K562 (cell line): ENCODE results near the gene PAFAH1B1.
"Not testable (repeated sequence)": the region's sequence is repeated elsewhere in the genome, so short reads cannot be mapped to it uniquely, and the experiment has no call there.

Experiments used
- ARID2 ChIP-seq: fragments of 450-650 bp; IDR thresholded peaks from 2 replicates; pipeline ENCODE4 v1.6.1; 2017; ENCODE audit warnings: antibody characterized with exemption, mild to moderate bottlenecking
- CREB1 ChIP-seq, 2 experiments: sonication (generic) in 1 of 2; formaldehyde crosslinking in 1 of 2; IDR thresholded peaks; 2 replicates each; pipeline versions ENCODE4 v1.6.1 to v1.8.0; 2012 to 2022; ENCODE audit warnings: inconsistent platforms in 1 of 2, mild to moderate bottlenecking in 1 of 2, missing genetic modification reagents in 1 of 2, moderate library complexity in 1 of 2
- CTCF ChIP-seq, 3 experiments: IDR thresholded peaks in 2 of 3; conservative IDR thresholded peaks in 1 of 3; 2 replicates each; pipeline ENCODE4 v1.5.1; 2011 to 2012; ENCODE audit warnings: low read length in 3 of 3, mild to moderate bottlenecking in 3 of 3, control low read depth in 2 of 3, improper control_type of control experiment in 1 of 3, inconsistent platforms in 1 of 3, low read depth in 1 of 3, mixed read lengths in 1 of 3, moderate library complexity in 1 of 3; ENCODE audit not compliant: insufficient read depth in 2 of 3
- MYC ChIP-seq, 2 experiments: fragments of 250-450 bp in 1 of 2; sonication (Bioruptor Pico) in 1 of 2; IDR thresholded peaks; 2 replicates each; pipeline versions ENCODE4 v1.5.1 to v1.6.1; 2012 to 2021; ENCODE audit warnings: low read depth in 2 of 2, borderline replicate concordance in 1 of 2, improper control_type of control experiment in 1 of 2, low read length in 1 of 2, mild to moderate bottlenecking in 1 of 2, moderate library complexity in 1 of 2
- POLR2AphosphoS5 ChIP-seq: IDR thresholded peaks from 2 replicates; pipeline ENCODE4 v1.6.1; 2011; ENCODE audit warnings: mild to moderate bottlenecking, low read depth, low read length, moderate library complexity; ENCODE audit not compliant: control insufficient read depth, insufficient read depth
- SP2 ChIP-seq: IDR thresholded peaks from 2 replicates; pipeline ENCODE4 v1.6.1; 2011; ENCODE audit warnings: mild to moderate bottlenecking, low read depth, low read length, moderate library complexity; ENCODE audit not compliant: poor library complexity, severe bottlenecking; ENCODE audit errors: extremely low read depth
- ZNF586 ChIP-seq: fragments of 450-650 bp; formaldehyde crosslinking; conservative IDR thresholded peaks from 2 replicates; pipeline ENCODE4 v1.4.0; 2020; ENCODE audit warnings: mild to moderate bottlenecking, moderate library complexity
- TF ChIP-seq, protein P1 (sequence below), 2 experiments: fragments of 450-650 bp in 1 of 2; IDR thresholded peaks; 2 replicates each; pipeline ENCODE4 v1.6.1; 2011 to 2017; ENCODE audit warnings: low read depth in 2 of 2, antibody characterized with exemption in 1 of 2, borderline replicate concordance in 1 of 2, low read length in 1 of 2, mild to moderate bottlenecking in 1 of 2, mixed read lengths in 1 of 2; ENCODE audit not compliant: control insufficient read depth in 1 of 2

DNA sequence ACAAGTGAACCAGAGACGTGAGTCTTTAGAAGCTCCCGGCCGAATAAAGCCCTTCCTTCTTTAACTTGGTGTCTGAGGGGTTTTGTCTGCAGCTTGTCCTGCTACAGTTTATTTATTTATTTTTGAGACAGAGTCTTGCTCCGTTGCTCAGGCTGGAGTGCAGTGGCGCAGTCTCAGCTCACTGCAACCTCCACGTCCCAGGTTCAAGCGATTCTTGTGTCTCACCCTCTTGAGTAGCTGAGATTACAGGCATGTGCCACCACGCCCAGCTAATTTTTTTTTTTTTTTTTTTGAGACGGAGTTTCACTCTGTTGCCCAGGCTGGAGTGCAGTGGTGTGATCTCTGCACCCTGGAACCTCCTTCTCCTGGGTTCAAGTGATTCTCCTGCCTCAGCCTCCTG is 45.4 kb upstream of the PAFAH1B1 start:
- TF ChIP-seq MYC (IDR thresholded peaks at IDR 0.05; ENCODE audit: low read depth, low read length); MYC (CRISPR knock-in tag; IDR thresholded peaks at IDR 0.05; ENCODE audit: borderline replicate concordance, low read depth); CTCF (IDR thresholded peaks at IDR 0.05 in 2 of 3, conservative IDR thresholded peaks at IDR 0.05 in 1 of 3; ENCODE audit: insufficient read depth in 2 of 3, low read depth in 1 of 3, low read length in 3 of 3); ZNF586; ARID2; CREB1 (IDR thresholded peaks at IDR 0.05); CREB1 (CRISPR knock-in tag; IDR thresholded peaks at IDR 0.05); POLR2AphosphoS5; SP2: not testable (repeated sequence)
- TF ChIP-seq, protein P1, sequence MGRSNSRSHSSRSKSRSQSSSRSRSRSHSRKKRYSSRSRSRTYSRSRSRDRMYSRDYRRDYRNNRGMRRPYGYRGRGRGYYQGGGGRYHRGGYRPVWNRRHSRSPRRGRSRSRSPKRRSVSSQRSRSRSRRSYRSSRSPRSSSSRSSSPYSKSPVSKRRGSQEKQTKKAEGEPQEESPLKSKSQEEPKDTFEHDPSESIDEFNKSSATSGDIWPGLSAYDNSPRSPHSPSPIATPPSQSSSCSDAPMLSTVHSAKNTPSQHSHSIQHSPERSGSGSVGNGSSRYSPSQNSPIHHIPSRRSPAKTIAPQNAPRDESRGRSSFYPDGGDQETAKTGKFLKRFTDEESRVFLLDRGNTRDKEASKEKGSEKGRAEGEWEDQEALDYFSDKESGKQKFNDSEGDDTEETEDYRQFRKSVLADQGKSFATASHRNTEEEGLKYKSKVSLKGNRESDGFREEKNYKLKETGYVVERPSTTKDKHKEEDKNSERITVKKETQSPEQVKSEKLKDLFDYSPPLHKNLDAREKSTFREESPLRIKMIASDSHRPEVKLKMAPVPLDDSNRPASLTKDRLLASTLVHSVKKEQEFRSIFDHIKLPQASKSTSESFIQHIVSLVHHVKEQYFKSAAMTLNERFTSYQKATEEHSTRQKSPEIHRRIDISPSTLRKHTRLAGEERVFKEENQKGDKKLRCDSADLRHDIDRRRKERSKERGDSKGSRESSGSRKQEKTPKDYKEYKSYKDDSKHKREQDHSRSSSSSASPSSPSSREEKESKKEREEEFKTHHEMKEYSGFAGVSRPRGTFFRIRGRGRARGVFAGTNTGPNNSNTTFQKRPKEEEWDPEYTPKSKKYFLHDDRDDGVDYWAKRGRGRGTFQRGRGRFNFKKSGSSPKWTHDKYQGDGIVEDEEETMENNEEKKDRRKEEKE (IDR thresholded peaks at IDR 0.05; ENCODE audit: borderline replicate concordance in 1 of 2, control insufficient read depth in 1 of 2, low read depth in 2 of 2, low read length in 1 of 2) = not testable (repeated sequence)
